MV-4-11 (cell line): Measurements from ENCODE around the gene MOK.

Experiments
- DNase-seq: peaks from one replicate; lab custom pipeline; 2025; lab: John Stamatoyannopoulos, UW

MOK gene

DNA sequence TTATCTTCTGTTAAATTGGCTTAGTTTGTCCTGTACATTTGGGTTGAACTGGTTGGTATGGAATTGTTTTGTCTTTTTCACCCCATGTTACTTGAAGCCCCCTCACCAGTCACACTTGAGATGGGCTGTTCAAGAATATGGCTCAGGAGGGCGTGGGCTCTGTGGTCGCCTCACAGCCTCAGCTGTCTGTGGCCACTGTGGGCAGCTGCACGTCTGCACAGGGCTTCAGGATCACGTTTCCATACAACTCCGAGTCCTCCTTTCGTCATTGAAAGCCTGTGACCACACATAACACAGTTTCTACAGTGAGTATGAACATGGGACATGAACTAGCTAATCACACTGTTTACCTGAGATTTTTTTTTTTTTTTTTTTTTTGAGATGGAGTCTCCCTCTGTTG lies 81.3 kb downstream of the MOK start:
- no peak for DNase-seq

DNA sequence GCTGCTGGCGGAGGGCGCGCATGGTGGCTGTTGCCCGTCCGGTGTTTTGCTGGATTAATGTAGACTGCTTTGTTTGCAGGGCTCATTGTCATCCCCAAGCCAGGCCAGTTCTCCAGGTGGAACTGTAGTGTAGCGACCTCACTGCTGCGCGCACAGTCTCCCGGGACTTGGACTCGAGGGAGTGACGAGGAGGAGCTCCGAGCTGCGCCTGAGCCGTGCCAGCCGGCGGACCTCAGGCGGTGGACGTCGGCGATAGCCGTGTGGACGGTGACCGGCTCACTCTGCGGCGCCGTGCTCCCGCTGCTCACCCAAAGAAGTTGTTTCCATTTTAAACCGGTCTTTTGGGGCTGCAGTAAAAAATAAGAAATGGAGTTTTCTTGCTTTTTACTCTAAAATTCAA lies 82.2 kb downstream of the MOK start:
- DNase-seq = no peak

- DNase-seq = no peak
Measured at GRCh38 chr14:102222009-102222575, 82.9 kb downstream of the MOK start.

- DNase-seq = no peak
Measured at GRCh38 chr14:102221026-102221425, 83.9 kb downstream of the MOK start.

- no peak for DNase-seq
Measured at GRCh38 chr14:102220031-102220430, 84.9 kb downstream of the MOK start.

DNA sequence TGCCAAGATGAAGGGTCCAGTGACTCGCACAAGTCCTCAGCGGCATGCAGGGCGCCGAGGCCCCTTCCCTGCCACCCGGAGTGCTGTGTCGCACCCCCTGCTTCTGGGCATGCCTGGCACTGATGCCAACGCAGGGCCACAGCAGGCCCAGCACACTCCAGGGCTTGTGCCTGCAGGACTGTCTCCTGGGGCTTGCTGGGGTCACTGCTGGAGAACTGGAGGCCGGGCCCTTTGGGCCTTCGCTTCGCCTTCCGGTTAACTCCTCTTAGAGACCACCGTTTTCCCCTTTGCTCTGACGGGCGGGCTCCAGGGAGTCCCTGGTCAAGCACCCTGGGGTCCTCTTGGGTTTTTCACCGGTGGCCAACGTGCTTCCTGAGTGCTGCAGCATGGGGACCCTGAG lies 85.6 kb downstream of the MOK start:
- no peak for DNase-seq

DNA sequence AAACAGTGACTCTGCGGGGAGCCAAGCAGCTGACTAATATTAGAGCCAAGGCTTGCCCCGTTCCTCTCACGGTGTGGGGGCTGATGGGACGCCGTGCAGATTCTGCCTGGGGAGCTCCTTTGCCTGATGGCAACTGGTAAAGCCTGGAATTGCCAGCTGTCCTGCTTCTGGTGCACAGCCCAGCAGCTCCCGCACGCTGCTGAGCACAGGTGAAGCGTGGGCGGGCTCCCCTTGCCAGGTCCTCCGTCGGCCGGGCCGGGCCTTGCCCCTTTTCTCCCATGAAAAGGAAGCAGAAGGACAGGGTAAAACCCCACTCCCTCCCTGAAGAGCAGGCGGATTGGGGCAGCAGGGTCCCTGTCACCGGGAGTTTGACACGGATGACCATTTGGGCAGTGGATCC lies 86.3 kb downstream of the MOK start:
- no peak for DNase-seq

- no peak for DNase-seq
Measured at GRCh38 chr14:102217987-102218421, 87.0 kb downstream of the MOK start.

DNA sequence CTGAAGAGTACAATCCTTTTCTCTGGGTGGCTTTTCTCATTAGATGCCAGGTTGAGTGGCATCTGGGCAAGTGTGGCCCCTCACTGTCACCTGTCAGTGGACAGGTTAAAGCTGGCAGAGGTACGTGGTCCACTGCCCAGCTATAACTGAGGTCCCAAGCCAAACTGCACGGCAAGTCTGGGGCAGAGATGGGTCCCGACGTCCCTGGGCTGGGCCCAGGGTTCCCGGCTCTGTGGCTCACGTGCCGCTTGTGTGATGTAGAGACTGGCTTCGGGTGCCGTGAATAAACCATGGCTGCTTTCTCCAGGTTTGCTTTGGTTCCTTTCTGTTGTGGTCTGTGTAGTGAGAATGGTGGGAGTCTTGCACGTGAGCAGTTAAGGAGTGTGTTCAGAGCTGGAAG lies 87.6 kb downstream of the MOK start:
- DNase-seq = no peak

DNA sequence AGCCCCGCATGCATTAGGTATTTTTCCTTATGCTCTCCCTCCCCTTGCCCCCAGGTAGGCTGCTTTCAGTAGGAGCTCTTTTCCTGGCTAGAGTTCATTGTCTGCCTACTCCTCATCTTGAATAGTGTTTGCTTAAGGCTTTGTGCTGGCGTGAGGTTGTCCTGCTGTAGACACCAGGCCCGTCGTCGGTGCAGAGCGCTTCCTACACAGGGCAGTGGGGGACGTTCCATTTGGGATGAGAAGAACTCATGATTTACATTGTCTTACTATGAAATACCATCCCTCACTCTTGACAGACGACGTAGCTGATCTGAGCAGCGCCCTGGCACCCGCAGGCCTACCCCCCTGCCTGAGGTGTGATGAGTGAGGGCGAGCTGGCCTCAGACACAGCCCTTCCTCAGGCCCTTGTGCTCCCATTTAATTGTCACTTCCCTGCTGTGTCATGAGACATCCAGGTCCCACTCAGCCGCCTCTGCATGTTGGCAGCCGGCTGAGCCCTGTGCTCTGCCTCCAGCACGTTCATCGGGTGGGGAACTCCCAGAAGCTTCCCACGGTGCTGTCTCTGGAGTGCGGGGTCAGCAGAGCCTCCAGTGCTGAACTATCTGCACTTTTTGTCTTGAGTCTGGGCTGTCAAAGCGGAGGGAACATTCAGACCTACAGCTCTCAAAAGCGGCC lies 89.3 kb downstream of the MOK start:
- DNase-seq = no peak

DNA sequence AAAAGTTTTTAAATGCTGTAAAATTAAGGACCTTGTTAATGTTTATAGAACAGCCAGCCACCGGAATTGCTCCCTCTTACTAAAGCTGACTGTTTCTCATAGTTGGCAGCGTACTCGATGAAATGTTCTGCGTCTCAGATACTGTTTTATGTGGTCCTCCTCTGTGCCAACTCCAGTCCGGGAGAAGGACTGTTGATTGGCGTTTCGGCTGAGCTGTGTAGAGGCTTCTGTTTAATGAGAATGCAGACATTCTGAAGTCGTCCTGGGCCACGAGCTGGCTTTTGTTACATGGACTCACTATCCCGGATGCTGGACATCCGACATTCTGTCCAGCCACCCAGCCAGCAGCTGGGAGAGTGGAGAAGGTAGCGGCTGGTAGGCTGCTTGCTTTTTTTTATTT lies 89.9 kb downstream of the MOK start:
- DNase-seq = no peak

GRCh38 chr14:102213984-102214658 lies 90.8 kb downstream of the MOK start:
- DNase-seq = no peak

GRCh38 chr14:102213470-102213869 lies 91.5 kb downstream of the MOK start:
- no peak for DNase-seq

DNA sequence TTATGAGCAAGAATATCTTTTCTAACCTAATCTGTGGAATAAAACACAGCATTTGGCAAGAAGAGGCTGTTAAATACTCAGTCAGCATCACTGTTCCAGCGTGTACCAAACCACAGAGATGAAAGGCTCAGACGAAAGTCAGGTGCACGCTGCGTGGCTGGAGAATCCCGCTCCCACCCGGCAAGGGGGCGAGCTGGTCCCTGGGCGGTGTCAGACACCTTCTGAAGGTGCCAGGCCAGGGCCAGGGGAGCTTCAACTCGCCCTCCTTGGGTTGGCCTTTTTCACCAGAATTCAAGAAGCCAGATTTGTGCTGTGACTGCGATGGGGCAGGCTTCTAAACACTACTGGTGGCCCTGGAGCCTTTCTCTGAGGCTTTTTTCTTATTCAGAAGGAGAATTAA lies 92.1 kb downstream of the MOK start:
- no peak for DNase-seq

DNA sequence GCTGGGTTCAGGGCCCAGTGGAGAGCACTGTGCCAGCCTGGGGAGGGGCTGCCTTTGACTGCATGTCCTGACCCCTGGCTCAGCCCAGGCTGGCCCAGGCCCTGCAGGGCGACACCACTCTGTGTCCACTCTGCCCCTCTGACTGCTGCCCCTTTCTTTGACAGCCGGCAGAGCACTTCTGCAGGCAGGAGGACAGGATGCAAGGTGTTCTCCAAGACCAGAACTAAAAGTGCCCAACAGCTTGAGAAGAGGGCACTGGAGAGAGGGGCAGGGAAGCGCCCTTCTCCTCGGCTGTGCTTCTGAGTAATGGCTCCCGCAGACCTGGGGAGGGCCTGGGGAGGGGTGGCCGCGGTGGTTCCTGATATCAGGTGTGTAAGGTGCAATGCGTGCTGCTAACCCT lies 92.6 kb downstream of the MOK start:
- DNase-seq = no peak

GRCh38 chr14:102211240-102211639 lies 93.7 kb downstream of the MOK start:
- no peak for DNase-seq

DNA sequence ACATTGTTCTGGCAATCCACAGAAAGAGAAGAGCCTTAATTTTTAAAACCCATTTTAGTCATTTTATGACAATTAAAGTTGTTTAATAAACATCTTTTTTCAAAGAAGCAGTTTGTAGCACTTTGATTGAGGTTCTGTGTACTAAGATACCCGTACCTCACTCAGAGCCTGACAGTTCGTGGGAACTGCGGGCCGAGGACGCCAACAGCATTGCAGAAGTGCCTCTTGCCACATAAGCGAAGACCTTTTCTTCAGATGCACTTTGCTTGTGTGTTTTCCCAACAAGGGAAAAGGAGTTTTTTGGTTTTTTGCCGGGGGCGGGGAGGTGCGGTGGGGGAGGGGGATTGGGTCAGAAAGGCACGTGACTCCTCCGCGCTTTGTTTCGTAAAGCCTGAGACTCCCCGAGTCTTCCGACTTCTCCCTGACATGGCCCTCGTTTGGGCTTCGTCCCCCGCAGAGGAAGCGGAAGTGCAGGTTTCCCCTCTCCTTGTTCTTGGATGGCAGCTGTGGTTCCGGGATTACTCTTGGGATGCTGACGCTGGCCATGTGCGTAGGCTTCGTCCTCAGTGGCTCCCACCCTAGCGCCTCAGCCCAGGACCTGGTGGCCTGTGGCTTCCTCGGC lies 94.4 kb downstream of the MOK start:
- no peak for DNase-seq

DNA sequence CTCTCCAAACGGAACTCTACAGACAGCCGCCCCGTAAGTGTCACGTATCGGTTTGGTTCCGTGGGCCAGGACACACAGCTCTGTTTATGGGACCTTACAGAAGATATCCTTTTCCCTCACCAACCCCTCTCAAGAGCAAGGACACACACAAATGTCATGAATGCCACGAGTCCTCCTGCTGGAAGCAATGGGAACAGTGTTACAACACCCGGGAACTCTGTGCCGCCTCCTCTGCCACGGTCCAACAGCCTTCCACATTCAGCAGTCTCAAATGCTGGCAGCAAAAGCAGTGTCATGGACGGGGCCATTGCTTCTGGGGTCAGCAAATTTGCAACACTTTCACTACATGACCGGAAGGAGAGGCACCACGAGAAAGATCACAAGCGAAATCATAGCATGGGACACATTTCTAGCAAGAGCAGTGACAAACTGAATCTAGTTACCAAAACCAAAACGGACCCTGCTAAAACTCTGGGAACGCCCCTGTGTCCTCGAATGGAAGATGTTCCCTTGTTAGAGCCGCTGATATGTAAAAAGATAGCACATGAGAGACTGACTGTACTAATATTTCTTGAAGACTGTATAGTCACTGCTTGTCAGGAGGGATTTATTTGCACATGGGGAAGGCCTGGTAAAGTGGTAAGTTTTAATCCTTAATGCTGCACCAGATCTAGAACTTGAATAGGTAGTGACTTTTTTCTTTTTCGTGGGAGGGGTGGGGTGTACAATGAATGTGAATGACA lies 95.6 kb downstream of the MOK start:
- no peak for DNase-seq

GRCh38 chr14:102208741-102209140 lies 96.2 kb downstream of the MOK start:
- no peak for DNase-seq

- no peak for DNase-seq
Measured at GRCh38 chr14:102207831-102208365, 97.1 kb downstream of the MOK start.

- DNase-seq = no peak
Measured at GRCh38 chr14:102206918-102207317, 98.0 kb downstream of the MOK start.

- no peak for DNase-seq
Measured at GRCh38 chr14:102205560-102205959, 99.4 kb downstream of the MOK start.
